HG03135 (cell line): ENCODE results near the gene IDE.
"Not testable (repeated sequence)": the region's sequence is repeated elsewhere in the genome, so short reads cannot be mapped to it uniquely, and the experiment has no call there.

ENCODE experiments used
- ATAC-seq: cut with Tn5 transposase; IDR thresholded peaks from one replicate; pipeline ENCODE4 v1.9.1; 2021; ENCODE audit warnings: mild to moderate bottlenecking, moderate library complexity; ENCODE audit not compliant: unreplicated experiment

The IDE gene

DNA sequence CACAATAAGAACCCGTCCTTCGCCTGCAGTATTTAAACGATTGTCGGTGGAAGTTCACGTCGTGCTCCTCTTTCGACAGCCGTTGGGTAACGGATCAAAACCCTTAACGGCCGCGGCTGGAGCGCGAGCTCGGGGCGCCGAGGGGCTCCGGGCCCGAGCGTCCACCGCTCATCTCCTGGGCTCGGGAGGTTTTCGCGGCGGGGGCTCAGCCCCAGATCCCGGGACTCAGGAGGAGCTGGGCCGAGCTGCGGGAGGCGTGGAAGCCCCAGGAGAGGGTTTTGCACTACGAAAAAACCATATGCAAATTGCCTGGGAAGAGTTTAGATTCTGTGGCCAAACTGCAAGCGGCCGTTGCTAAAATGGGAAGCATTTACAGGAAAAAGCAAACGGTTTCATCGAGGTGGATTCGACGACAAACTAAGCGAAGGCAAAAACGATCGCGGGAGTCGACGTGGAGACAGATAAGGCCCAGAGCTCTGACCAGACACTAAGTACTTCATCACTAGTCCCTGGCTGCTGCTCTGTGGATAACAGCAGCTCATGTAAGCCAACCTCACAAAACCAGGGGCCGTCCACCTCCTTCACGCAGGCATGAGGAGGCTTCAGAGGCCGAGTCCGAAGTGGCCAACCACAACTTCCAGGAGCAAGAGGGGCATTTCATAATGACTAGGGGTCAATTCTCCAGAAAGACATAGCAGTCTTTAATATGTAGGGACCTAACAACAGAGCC lies 153.2 kb downstream of the IDE start:
- no peak for ATAC-seq

DNA sequence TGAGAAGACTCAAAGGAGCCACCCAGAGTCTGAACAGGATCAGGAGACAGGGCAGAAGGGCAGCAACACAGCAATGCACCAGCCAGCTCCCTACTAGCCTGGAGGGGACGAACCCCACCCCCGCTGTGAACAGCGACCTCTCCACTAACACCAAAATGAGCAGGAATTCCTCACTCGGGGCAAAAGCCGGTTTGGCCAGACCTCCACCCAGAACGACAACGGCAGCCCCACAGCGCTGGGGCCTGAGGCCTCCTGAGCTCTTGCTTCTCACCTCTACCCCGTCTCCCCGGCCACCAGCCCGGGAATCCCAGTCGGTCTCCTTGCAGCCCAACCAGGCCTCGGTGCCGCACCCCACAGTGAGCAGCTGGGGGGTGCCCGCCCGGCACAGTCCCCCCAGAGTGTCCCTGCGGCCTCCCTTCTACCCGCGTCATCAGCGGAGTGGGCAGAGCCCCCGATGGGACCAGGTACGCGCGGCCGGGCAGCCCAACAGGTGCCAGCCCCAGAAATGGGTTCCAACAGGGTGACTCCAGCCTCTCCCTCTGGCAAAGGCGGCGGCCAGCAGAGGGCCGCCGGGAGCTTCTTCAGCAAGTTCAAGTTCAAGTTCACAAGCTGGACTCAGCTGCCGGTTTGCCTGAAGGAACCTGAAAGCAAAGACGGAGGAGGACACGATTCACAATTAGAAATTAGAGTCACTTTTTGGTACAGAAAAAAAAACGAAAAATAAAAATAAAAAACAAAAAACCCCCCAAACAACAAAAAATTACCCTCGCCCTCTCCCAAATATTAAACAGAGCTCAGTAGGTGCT lies 153.9 kb downstream of the IDE start:
- no peak for ATAC-seq

GRCh38 chr10:92418891-92419290 lies 155.0 kb downstream of the IDE start:
- ATAC-seq, result no peak

- no peak for ATAC-seq
These were observed 155.7 kb downstream of the IDE start for GRCh38 chr10:92418221-92418620.

- no peak for ATAC-seq
These were observed 160.4 kb downstream of the IDE start for GRCh38 chr10:92413519-92413918.

- ATAC-seq, result no peak
These were observed 160.9 kb downstream of the IDE start for GRCh38 chr10:92413011-92413410.

GRCh38 chr10:92411406-92411805 lies 162.5 kb downstream of the IDE start:
- ATAC-seq, result no peak

DNA sequence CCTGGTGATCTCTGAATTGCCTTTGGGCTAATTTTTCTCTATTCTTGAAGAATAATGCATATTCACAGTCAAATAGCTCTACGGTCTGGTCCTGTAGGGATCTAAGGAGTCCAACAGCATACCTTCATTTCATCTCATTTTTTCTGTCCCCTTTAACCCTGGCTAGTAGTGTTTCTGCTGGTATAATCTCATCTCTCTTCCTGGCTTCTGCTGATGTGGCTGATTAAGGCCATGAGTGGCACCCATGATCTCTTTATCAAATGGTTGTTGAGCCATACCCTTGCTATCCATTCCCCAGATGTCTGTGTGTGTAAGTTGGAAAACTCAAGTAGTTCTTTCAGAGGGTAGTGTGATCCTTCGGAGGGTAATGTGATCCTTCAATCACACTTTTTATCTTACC lies 163.4 kb downstream of the IDE start:
- no peak for ATAC-seq

DNA sequence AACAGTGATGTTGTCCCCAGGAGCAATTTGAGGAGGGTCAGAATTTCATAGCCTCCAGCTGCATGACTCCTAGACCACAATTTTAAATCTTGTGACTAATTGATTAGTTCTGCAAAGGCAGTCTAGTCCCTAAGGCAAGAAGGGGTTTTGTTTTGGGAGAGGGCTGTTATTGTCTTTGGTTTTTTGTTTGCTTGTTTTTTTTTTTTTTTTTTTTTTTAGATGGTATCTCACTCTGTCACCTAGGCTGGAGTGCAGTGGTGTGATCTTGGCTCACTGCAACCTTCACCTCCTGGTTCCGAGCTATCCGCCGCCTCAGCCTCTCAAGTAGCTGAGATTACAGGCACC lies 165.9 kb downstream of the IDE start:
- ATAC-seq, result no peak

DNA sequence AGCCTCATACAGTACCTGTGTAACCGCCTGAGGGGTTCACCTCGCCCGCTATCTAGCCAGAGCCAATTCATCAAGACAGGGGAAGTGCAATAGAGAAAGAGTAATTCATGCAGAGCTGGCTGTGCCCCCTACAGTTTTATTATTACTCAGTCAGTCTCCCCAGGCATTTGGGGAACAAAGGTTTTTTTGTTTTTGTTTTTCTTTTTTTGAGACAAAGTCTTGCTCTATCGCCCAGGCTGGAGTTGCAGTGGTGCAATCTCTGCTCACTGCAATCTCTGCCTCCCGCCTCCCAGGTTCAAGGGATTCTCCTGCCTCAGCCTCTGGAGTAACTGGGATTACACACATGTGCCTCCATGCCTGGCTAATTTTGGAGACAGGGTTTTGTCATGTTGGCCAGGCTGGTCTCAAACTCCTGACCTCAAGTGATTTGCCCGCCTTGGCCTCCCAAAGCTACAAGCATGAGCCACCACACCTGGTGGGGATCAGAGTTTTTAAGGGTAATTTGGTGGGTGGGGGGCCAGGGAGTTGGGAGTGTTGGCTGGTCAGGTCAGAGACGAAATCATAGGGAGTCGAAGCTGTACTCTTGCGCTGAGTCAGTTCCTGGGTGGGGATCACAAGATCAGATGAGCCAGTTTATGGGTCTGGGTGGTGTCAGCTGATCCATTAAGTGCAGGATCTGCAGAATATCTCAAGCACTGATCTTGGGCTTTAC lies 166.4 kb downstream of the IDE start:
- no peak for ATAC-seq

- ATAC-seq, result no peak
These were observed 168.4 kb downstream of the IDE start for GRCh38 chr10:92405419-92405924.

- ATAC-seq, result no peak
These were observed 169.1 kb downstream of the IDE start for GRCh38 chr10:92404612-92405418.

- not testable (repeated sequence) for ATAC-seq
These were observed 171.7 kb downstream of the IDE start for GRCh38 chr10:92402234-92402633.
